Keratinocyte (primary cell): ENCODE results near the gene MPZL1. TPM values are rescaled to one million over a fixed set of nuclear protein-coding genes. Genes with fewer than 3 reads are reported as not detected.

Experiments
- DNase-seq: peaks from one replicate; pipeline ENCODE4 v3.0.0-alpha.2; 2011; ENCODE audit warnings: low read depth, missing footprints, low spot score
- FAIRE-seq: peaks from 2 replicates; lab custom pipeline; 2011; peaks lifted over from hg19 to GRCh38; lab: Jason Lieb, UNC
- H2AFZ ChIP-seq: 2 replicates; pipeline ENCODE4 v1.6.0; 2012; ENCODE audit warnings: low read length, control low read depth, inconsistent platforms; ENCODE audit not compliant: control insufficient read depth
- H3K27ac ChIP-seq: 2 replicates; pipeline ENCODE4 v1.5.1; 2011; ENCODE audit warnings: low read length; ENCODE audit not compliant: control insufficient read depth, insufficient read depth
- H3K27me3 ChIP-seq: 3 replicates; pipeline ENCODE4 v1.6.0; 2011; ENCODE audit warnings: low read length; ENCODE audit not compliant: control insufficient read depth, insufficient read depth; ENCODE audit errors: extremely low read depth
- H3K36me3 ChIP-seq, 2 experiments: 2 replicates in 1 of 2; 3 replicates in 1 of 2; pipeline ENCODE4 v1.5.1; 2011; ENCODE audit warnings: low read length in 2 of 2, mild to moderate bottlenecking in 1 of 2; ENCODE audit not compliant: control insufficient read depth in 2 of 2, insufficient read depth in 2 of 2; ENCODE audit errors: extremely low read depth in 1 of 2
- H3K4me1 ChIP-seq: 3 replicates; pipeline ENCODE4 v1.5.1; 2011; ENCODE audit warnings: low read length; ENCODE audit not compliant: control insufficient read depth, insufficient read depth; ENCODE audit errors: extremely low read depth
- H3K4me2 ChIP-seq: 3 replicates; pipeline ENCODE4 v1.6.0; 2011; ENCODE audit warnings: low read depth, low read length; ENCODE audit not compliant: control insufficient read depth, insufficient read depth; ENCODE audit errors: extremely low read depth
- H3K4me3 ChIP-seq, 3 experiments: fragments of 200-600 bp in 1 of 3; sonication (generic) in 1 of 3; 2 replicates in 2 of 3; 3 replicates in 1 of 3; pipeline ENCODE4 v1.5.1; 2011 to 2016; ENCODE audit warnings: low read length in 3 of 3, mild to moderate bottlenecking in 3 of 3, control low read depth in 2 of 3, inconsistent platforms in 1 of 3, low read depth in 1 of 3, mixed read lengths in 1 of 3, mixed run types in 1 of 3, moderate library complexity in 1 of 3; ENCODE audit not compliant: control insufficient read depth in 2 of 3, insufficient read depth in 2 of 3; ENCODE audit errors: extremely low read depth in 1 of 3
- H3K79me2 ChIP-seq: 2 replicates; pipeline ENCODE4 v1.6.0; 2012; ENCODE audit warnings: low read length; ENCODE audit not compliant: control insufficient read depth, insufficient read depth
- H3K9ac ChIP-seq: 3 replicates; pipeline ENCODE4 v1.6.0; 2011; ENCODE audit warnings: low read length; ENCODE audit not compliant: control insufficient read depth, insufficient read depth; ENCODE audit errors: extremely low read depth
- H3K9me1 ChIP-seq: 3 replicates; pipeline ENCODE4 v1.6.0; 2011; ENCODE audit warnings: low read length; ENCODE audit not compliant: control insufficient read depth, insufficient read depth; ENCODE audit errors: extremely low read depth
- H3K9me3 ChIP-seq: 2 replicates; pipeline ENCODE4 v1.5.1; 2012; ENCODE audit warnings: low read depth, low read length; ENCODE audit not compliant: control insufficient read depth
- H4K20me1 ChIP-seq: 3 replicates; pipeline ENCODE4 v1.6.0; 2011; ENCODE audit warnings: low read length; ENCODE audit not compliant: control insufficient read depth, insufficient read depth; ENCODE audit errors: extremely low read depth
- EZH2 ChIP-seq: IDR thresholded peaks from one replicate; pipeline ENCODE4 v1.6.1; 2012; ENCODE audit warnings: inconsistent platforms, mild to moderate bottlenecking, low read length, moderate library complexity
- dilution Hi-C: fragments of 300-500 bp; cut with MboI; formaldehyde crosslinking; loops from one replicate; pipeline ENCODE4 v1.7.0; 2020; ENCODE audit warnings: low sequenced_read_pairs; ENCODE audit not compliant: extremely low pct_ligation_motif_present
- polyA plus RNA-seq, 5 experiments: library from polyadenylated mRNA; depleted of rRNA in 3 of 5; stranded (reverse) in 3 of 5; stranded (forward) in 1 of 5; unstranded in 1 of 5; fragments of >200 nt; gene quantifications; 1 replicate in 1 of 5; 2 replicates in 3 of 5; 3 replicates in 1 of 5; pipeline versions ENCODE4 v1.2.1 to v1.2.3, GENCODE V29; 2011 to 2012; ENCODE audit warnings: missing spikeins in 2 of 5, low read depth in 1 of 5, low replicate concordance in 1 of 5
- TF ChIP-seq, protein P1 (sequence below), 3 experiments: IDR thresholded peaks in 1 of 3; conservative IDR thresholded peaks in 1 of 3; optimal IDR thresholded peaks in 1 of 3; 2 replicates in 2 of 3; 3 replicates in 1 of 3; pipeline versions ENCODE3 to v1.5.1; 2011; ENCODE audit warnings: low read length in 3 of 3, mild to moderate bottlenecking in 3 of 3, moderate library complexity in 2 of 3, control low read depth in 1 of 3, inconsistent platforms in 1 of 3; ENCODE audit not compliant: insufficient read depth in 2 of 3; ENCODE audit errors: extremely low read depth in 1 of 3

The MPZL1 gene
- polyA plus RNA-seq, 1 donor (not counting 4 experiments of a cell fraction or from before 2014, with no cell fraction given): 195 TPM

DNA sequence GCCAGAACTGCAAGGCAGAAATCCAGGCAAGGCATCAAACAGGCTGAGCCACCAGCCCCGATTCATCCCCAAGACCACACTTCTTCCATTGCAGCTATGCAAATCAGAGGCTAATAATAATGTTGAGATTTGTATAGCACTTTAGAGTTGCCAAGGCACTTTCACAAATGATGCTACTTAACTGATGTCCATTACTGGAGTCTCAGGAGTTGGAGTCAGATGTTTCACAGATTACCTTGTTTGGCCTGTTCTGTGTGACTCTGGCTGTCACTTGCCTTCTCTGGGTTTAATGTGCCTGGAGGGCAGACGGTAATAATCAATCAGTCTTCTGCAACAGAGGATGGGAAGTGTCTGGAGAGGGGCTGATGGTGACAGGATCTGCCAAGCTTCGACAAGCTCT, 40.8 kb upstream of the MPZL1 start:
- Histone ChIP-seq H3K36me3 (no peaks in the 10 kb centered on the region), H3K4me2 (no peak overlapping the region), H3K4me3 (no peak overlapping the region), H3K9me3 (no peaks in the 10 kb centered on the region), H3K9me1 (no peaks in the 10 kb centered on the region), H3K4me1 (peaks cover 2% of the 10 kb centered on the region), H4K20me1 (no peaks in the 10 kb centered on the region), H3K9ac (no peak overlapping the region), H3K27ac (no peak overlapping the region), H3K79me2 (no peaks in the 10 kb centered on the region), H3K27me3 (no peaks in the 10 kb centered on the region), H2AFZ (no peak overlapping the region)
- DNase-seq (no peak), FAIRE-seq (no peak)
- dilution Hi-C loops: no loop called here
- TF ChIP-seq, protein P1, sequence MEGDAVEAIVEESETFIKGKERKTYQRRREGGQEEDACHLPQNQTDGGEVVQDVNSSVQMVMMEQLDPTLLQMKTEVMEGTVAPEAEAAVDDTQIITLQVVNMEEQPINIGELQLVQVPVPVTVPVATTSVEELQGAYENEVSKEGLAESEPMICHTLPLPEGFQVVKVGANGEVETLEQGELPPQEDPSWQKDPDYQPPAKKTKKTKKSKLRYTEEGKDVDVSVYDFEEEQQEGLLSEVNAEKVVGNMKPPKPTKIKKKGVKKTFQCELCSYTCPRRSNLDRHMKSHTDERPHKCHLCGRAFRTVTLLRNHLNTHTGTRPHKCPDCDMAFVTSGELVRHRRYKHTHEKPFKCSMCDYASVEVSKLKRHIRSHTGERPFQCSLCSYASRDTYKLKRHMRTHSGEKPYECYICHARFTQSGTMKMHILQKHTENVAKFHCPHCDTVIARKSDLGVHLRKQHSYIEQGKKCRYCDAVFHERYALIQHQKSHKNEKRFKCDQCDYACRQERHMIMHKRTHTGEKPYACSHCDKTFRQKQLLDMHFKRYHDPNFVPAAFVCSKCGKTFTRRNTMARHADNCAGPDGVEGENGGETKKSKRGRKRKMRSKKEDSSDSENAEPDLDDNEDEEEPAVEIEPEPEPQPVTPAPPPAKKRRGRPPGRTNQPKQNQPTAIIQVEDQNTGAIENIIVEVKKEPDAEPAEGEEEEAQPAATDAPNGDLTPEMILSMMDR (optimal IDR thresholded peaks at IDR 0.05 in 1 of 3, IDR thresholded peaks at IDR 0.05 in 1 of 3, conservative IDR thresholded peaks at IDR 0.05 in 1 of 3; ENCODE audit: extremely low read depth in 1 of 3, insufficient read depth in 2 of 3, low read length in 3 of 3): no peak
- no peak for TF ChIP-seq EZH2

DNA sequence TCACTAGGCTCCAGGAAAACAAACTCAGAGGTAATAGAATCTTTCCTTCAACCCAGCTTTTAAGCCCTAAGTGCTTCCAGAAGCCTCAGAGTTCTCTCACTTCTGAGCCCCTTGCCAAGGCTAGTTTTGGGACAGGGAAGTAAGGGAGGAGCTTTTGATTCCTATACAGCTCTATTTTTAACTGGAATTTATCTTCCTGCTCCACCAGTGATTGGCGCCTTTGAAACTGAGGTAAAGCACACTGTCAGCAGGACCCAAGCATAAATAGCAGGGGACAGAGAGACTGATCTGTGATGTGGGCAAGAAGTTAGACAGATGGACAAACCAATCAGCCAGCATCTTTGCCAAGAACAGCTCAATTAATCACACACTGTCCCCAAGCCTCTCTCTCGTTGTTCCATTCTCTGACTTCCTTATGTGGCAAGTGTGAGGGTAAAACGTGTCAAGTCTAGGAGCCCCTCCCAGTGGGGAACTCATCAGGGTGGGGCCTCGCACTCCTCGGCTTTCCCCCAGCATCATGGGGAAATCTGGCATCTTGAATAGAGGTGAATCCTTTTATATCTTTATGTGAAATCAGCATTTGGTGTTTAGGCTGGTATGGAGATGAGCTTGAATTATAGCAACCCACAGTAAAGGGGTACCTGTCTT, 40.2 kb upstream of the MPZL1 start:
- Histone ChIP-seq H3K36me3 (no peaks in the 10 kb centered on the region), H3K9ac (no peak overlapping the region), H4K20me1 (no peaks in the 10 kb centered on the region), H3K27me3 (no peaks in the 10 kb centered on the region), H3K4me1 (peaks cover 2% of the 10 kb centered on the region), H3K27ac (no peak overlapping the region), H3K4me3 (no peak overlapping the region), H3K9me3 (no peaks in the 10 kb centered on the region), H3K9me1 (no peaks in the 10 kb centered on the region), H3K79me2 (no peaks in the 10 kb centered on the region), H2AFZ (no peak overlapping the region), H3K4me2 (no peak overlapping the region)
- dilution Hi-C loops: no loop called here
- DNase-seq (no peak), FAIRE-seq (no peak)
- no peak for TF ChIP-seq EZH2
- TF ChIP-seq, protein P1 (optimal IDR thresholded peaks at IDR 0.05 in 1 of 3, IDR thresholded peaks at IDR 0.05 in 1 of 3, conservative IDR thresholded peaks at IDR 0.05 in 1 of 3; ENCODE audit: extremely low read depth in 1 of 3, insufficient read depth in 2 of 3, low read length in 3 of 3): no peak
